ENCODE data around the gene GPC6. TPM values are rescaled to one million over a fixed set of nuclear protein-coding genes. Genes with fewer than 3 reads are reported as not detected.

The GPC6 gene
- total RNA-seq, 4 donors from 2014 or later: 6.7 to 67.2 (median 11.1) TPM

- DNase-seq: no peak
- Histone ChIP-seq H3K36me3 (no peaks in the 10 kb centered on the region), H3K4me3 (no peak overlapping the region), H3K27me3 (no peaks in the 10 kb centered on the region), H3K4me1 (no peaks in the 10 kb centered on the region), H3K27ac (no peak overlapping the region), H3K9me3 (no peaks in the 10 kb centered on the region)
- no peak for TF ChIP-seq CTCF (IDR thresholded peaks at IDR 0.05)
- no peak for TF ChIP-seq POLR2A (IDR thresholded peaks at IDR 0.05)
- intact Hi-C loops (cut with DNase I; ENCODE audit: low total_unique reads): no loop called here
Observed at GRCh38 chr13:94309997-94310855, 1083.6 kb downstream of the GPC6 start.

- Histone ChIP-seq H3K9me3 (no peaks in the 10 kb centered on the region), H3K36me3 (no peaks in the 10 kb centered on the region), H3K4me3 (no peak overlapping the region), H3K27ac (no peak overlapping the region), H3K4me1 (no peaks in the 10 kb centered on the region), H3K27me3 (no peaks in the 10 kb centered on the region)
- intact Hi-C loops (cut with DNase I; ENCODE audit: low total_unique reads): no loop called here
- DNase-seq: no peak
- no peak for TF ChIP-seq POLR2A (IDR thresholded peaks at IDR 0.05)
- no peak for TF ChIP-seq CTCF (IDR thresholded peaks at IDR 0.05)
Observed at GRCh38 chr13:94311893-94312292, 1085.3 kb downstream of the GPC6 start.

GRCh38 chr13:94312511-94313216 lies 1086.1 kb downstream of the GPC6 start:
- no peaks in the 10 kb centered on the region for H3K9me3 ChIP-seq
- H3K4me3 ChIP-seq: no peak overlapping the region
- no peaks in the 10 kb centered on the region for H3K4me1 ChIP-seq
- H3K27me3 ChIP-seq: no peaks in the 10 kb centered on the region
- no peaks in the 10 kb centered on the region for H3K36me3 ChIP-seq
- TF ChIP-seq POLR2A (IDR thresholded peaks at IDR 0.05): no peak
- TF ChIP-seq CTCF (IDR thresholded peaks at IDR 0.05): no peak
- intact Hi-C loops (cut with DNase I; ENCODE audit: low total_unique reads): no loop called here
- no peak overlapping the region for H3K27ac ChIP-seq
- DNase-seq: no peak

- H3K4me1 ChIP-seq: no peaks in the 10 kb centered on the region
- intact Hi-C loops (cut with DNase I; ENCODE audit: low total_unique reads): no loop called here
- no peak for TF ChIP-seq POLR2A (IDR thresholded peaks at IDR 0.05)
- TF ChIP-seq CTCF (IDR thresholded peaks at IDR 0.05): no peak
- no peaks in the 10 kb centered on the region for H3K9me3 ChIP-seq
- H3K27ac ChIP-seq: no peak overlapping the region
- no peaks in the 10 kb centered on the region for H3K27me3 ChIP-seq
- H3K36me3 ChIP-seq: no peaks in the 10 kb centered on the region
- no peak for DNase-seq
- no peak overlapping the region for H3K4me3 ChIP-seq
Observed at GRCh38 chr13:94313321-94313910, 1086.8 kb downstream of the GPC6 start.

- Histone ChIP-seq H3K36me3 (no peaks in the 10 kb centered on the region), H3K9me3 (no peaks in the 10 kb centered on the region), H3K27me3 (no peaks in the 10 kb centered on the region), H3K4me1 (no peaks in the 10 kb centered on the region), H3K4me3 (no peak overlapping the region), H3K27ac (no peak overlapping the region)
- intact Hi-C loops (cut with DNase I; ENCODE audit: low total_unique reads): no loop called here
- no peak for TF ChIP-seq POLR2A (IDR thresholded peaks at IDR 0.05)
- TF ChIP-seq CTCF (IDR thresholded peaks at IDR 0.05): no peak
- DNase-seq: no peak
Observed at GRCh38 chr13:94313926-94314325, 1087.3 kb downstream of the GPC6 start.

All from uterus (tissue), 4 donors.